BE2C (cell line): ENCODE data around the gene LSM2.
"Not testable (repeated sequence)": the region's sequence is repeated elsewhere in the genome, so short reads cannot be mapped to it uniquely, and the experiment has no call there.

ENCODE experiments used
- DNase-seq: peaks from one replicate; pipeline ENCODE4 v3.0.0-alpha.2; 2020
- H3K27me3 ChIP-seq: fragments of 250-450 bp; sonication (Bioruptor Pico); 2 replicates; pipeline ENCODE4 v1.5.1; 2020; ENCODE audit warnings: mild to moderate bottlenecking
- H3K36me3 ChIP-seq: fragments of 250-450 bp; sonication (Bioruptor Pico); 2 replicates; pipeline ENCODE4 v1.5.1; 2020; ENCODE audit warnings: mild to moderate bottlenecking
- H3K4me1 ChIP-seq: fragments of 250-450 bp; sonication (Bioruptor Pico); 2 replicates; pipeline ENCODE4 v1.5.1; 2020
- H3K4me3 ChIP-seq: 2 replicates; pipeline ENCODE4 v1.5.1; 2011; ENCODE audit warnings: low read depth, low read length
- H3K9me3 ChIP-seq: fragments of 250-450 bp; sonication (Bioruptor Pico); 2 replicates; pipeline ENCODE4 v1.5.1; 2020
- TF ChIP-seq, protein P1 (sequence below): IDR thresholded peaks from 2 replicates; pipeline ENCODE4 v1.5.1; 2012; ENCODE audit warnings: mild to moderate bottlenecking, low read depth, low read length

LSM2 gene

GRCh38 chr6:31811645-31812044, 4.9 kb upstream of the LSM2 start:
- no peaks in the 10 kb centered on the region for H3K27me3 ChIP-seq
- TF ChIP-seq, protein P1, sequence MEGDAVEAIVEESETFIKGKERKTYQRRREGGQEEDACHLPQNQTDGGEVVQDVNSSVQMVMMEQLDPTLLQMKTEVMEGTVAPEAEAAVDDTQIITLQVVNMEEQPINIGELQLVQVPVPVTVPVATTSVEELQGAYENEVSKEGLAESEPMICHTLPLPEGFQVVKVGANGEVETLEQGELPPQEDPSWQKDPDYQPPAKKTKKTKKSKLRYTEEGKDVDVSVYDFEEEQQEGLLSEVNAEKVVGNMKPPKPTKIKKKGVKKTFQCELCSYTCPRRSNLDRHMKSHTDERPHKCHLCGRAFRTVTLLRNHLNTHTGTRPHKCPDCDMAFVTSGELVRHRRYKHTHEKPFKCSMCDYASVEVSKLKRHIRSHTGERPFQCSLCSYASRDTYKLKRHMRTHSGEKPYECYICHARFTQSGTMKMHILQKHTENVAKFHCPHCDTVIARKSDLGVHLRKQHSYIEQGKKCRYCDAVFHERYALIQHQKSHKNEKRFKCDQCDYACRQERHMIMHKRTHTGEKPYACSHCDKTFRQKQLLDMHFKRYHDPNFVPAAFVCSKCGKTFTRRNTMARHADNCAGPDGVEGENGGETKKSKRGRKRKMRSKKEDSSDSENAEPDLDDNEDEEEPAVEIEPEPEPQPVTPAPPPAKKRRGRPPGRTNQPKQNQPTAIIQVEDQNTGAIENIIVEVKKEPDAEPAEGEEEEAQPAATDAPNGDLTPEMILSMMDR: no peak
- H3K4me1 ChIP-seq: 0 out of 2 replicates have a peak, but pooled peaks cover 4% of the 10 kb centered on the region

GRCh38 chr6:31808599-31808998, 1.8 kb upstream of the LSM2 start:
- not testable (repeated sequence) for H3K27me3 ChIP-seq, H3K4me1 ChIP-seq, DNase-seq, H3K9me3 ChIP-seq, H3K36me3 ChIP-seq, H3K4me3 ChIP-seq

More at GRCh38 chr6:31811645-31812044, 4.9 kb upstream of the LSM2 start:
- no peak for DNase-seq
- Histone ChIP-seq H3K9me3 (no peaks in the 10 kb centered on the region), H3K4me3 (no peak overlapping the region), H3K36me3 (no peaks in the 10 kb centered on the region)

GRCh38 chr6:31805939-31806469, 762 bp downstream of the LSM2 start:
- TF ChIP-seq, protein P1: no peak
- Histone ChIP-seq H3K36me3 (peaks cover 3% of the 10 kb centered on the region; the same call in 1 of the 2 replicates), H3K4me1 (no peaks in the 10 kb centered on the region), H3K27me3 (no peaks in the 10 kb centered on the region), H3K9me3 (no peaks in the 10 kb centered on the region), H3K4me3 (peak overlapping the region; percentile 86)
- no peak for DNase-seq

- not testable (repeated sequence) for H3K36me3 ChIP-seq, H3K9me3 ChIP-seq, H3K4me3 ChIP-seq, H3K27me3 ChIP-seq, DNase-seq, H3K4me1 ChIP-seq
Observed at GRCh38 chr6:31801031-31801927, 5.5 kb downstream of the LSM2 start.

DNA sequence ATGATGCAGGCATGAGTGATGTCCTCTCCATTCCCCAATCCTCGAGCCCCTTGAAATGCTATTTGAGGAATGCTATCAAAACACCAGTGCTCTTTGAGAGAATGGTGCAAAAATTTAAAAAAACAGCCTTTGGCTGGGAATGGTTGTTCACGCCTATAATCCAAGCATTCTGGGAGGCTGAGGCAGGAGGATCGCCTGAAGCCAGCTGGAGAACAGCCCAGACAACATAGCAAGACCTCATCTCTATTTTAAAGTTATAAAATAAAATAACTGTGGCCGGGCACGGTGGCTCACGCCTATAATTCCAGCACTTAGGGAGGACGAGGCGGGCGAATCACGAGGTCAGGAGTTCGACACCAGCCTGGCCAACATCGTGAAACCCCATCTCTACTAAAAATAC, 7.0 kb downstream of the LSM2 start:
- Histone ChIP-seq H3K9me3 (no peaks in the 10 kb centered on the region), H3K4me3 (no peak overlapping the region), H3K4me1 (no peaks in the 10 kb centered on the region), H3K27me3 (no peaks in the 10 kb centered on the region), H3K36me3 (peaks cover 9% of the 10 kb centered on the region; the same call in 1 of the 2 replicates)
- TF ChIP-seq, protein P1: no peak
- no peak for DNase-seq

DNA sequence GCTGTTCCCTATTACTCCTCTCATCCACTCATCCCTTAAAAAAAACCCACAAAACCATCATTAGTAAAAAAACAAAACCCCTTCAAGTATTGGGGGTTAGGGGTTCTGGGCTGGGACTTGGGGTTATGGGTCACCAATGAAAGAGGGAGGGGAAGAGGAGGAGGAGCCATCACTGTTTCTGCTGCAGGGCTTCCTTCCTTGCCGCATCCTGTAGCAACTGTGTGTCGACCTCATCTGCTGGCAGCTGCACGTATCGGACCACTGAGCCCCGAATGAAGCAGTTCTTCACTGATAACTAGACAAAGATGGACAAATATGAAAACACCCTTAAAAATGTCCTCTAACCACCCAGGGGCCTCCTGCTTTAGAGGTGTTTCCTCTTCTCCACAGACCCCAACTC, 9.2 kb downstream of the LSM2 start:
- Histone ChIP-seq H3K4me3 (no peak overlapping the region), H3K4me1 (no peaks in the 10 kb centered on the region), H3K36me3 (peaks cover 16% of the 10 kb centered on the region)

DNA sequence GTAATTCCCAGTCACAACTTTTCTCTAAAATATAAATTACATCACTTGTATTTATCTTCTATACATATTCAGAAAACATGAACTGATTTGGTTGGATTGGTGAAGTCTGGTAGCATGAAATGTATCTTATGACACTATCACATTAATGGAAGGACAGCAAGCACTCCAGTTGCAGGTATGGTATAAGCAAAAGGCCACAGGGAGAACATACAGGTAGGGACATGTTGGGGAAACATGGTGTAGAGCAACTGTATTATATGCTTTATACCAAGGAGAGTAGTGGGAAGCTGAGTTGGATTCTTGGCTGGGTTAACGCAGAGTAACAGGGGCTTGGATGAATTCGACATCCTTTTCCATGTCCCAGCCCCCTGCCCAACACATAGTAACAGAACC, 9.8 kb downstream of the LSM2 start:
- peaks cover 19% of the 10 kb centered on the region for H3K36me3 ChIP-seq
- TF ChIP-seq, protein P1: no peak
- no peaks in the 10 kb centered on the region for H3K27me3 ChIP-seq
- DNase-seq: no peak
- H3K4me3 ChIP-seq: no peak overlapping the region
- no peaks in the 10 kb centered on the region for H3K9me3 ChIP-seq
- H3K4me1 ChIP-seq: no peaks in the 10 kb centered on the region

More for the DNA sequence above, 9.2 kb downstream of the LSM2 start:
- Histone ChIP-seq H3K27me3 (no peaks in the 10 kb centered on the region), H3K9me3 (no peaks in the 10 kb centered on the region)
- DNase-seq: no peak
- TF ChIP-seq, protein P1: no peak
